Peyer's patch (tissue), 4 donors: Measurements from ENCODE around the gene NHERF1. TPM values are rescaled to one million over a fixed set of nuclear protein-coding genes. Genes with fewer than 3 reads are reported as not detected.

ENCODE experiments used
- DNase-seq, 3 donors: peaks; one replicate each; pipeline ENCODE4 v3.0.0-alpha.2; 2017 to 2019
- H3K27ac ChIP-seq, 4 donors: fragments of 200-600 bp; sonication (generic); one replicate each; pipeline ENCODE4 v1.5.1; 2016 to 2019
- H3K27me3 ChIP-seq, 2 donors: fragments of 200-600 bp; sonication (generic); one replicate each; pipeline ENCODE4 v1.5.1; 2019
- H3K36me3 ChIP-seq, 3 donors: fragments of 200-600 bp; sonication (generic); one replicate each; pipeline ENCODE4 v1.5.1; 2016 to 2019
- H3K4me1 ChIP-seq, 4 donors: fragments of 200-600 bp; sonication (generic); one replicate each; pipeline ENCODE4 v1.5.1; 2016 to 2019
- H3K4me3 ChIP-seq, 4 donors: fragments of 200-600 bp; sonication (generic); 1 replicate in 3 of 4; 2 replicates in 1 of 4; pipeline ENCODE4 v1.5.1; 2016 to 2019; ENCODE audit warnings: mild to moderate bottlenecking in 1 of 4
- H3K9me3 ChIP-seq, 4 donors: fragments of 200-600 bp; sonication (generic); one replicate each; pipeline ENCODE4 v1.5.1; 2016 to 2019; ENCODE audit warnings: mild to moderate bottlenecking in 1 of 4
- CTCF ChIP-seq, 6 experiments: fragments of 450-650 bp in 4 of 6; fragments of 200-600 bp in 2 of 6; sonication (generic) in 1 of 6; IDR thresholded peaks; one replicate each; pipeline ENCODE4 v1.5.1; 2017 to 2019; ENCODE audit warnings: antibody characterized with exemption in 6 of 6, mild to moderate bottlenecking in 3 of 6, moderate library complexity in 1 of 6
- POLR2A ChIP-seq, 2 donors: fragments of 450-650 bp; IDR thresholded peaks; one replicate each; pipeline ENCODE4 v1.5.1; 2017; ENCODE audit warnings: antibody characterized with exemption in 2 of 2, mild to moderate bottlenecking in 2 of 2, moderate library complexity in 2 of 2
- total RNA-seq, 4 donors: library from RNA; depleted of rRNA; stranded (reverse); fragments of >200 nt; gene quantifications; one replicate each; pipeline ENCODE4 v1.1.0, GENCODE V29; 2016

NHERF1 gene
- total RNA-seq, 4 donors from 2014 or later, result 121 to 600 (median 488) TPM

DNA sequence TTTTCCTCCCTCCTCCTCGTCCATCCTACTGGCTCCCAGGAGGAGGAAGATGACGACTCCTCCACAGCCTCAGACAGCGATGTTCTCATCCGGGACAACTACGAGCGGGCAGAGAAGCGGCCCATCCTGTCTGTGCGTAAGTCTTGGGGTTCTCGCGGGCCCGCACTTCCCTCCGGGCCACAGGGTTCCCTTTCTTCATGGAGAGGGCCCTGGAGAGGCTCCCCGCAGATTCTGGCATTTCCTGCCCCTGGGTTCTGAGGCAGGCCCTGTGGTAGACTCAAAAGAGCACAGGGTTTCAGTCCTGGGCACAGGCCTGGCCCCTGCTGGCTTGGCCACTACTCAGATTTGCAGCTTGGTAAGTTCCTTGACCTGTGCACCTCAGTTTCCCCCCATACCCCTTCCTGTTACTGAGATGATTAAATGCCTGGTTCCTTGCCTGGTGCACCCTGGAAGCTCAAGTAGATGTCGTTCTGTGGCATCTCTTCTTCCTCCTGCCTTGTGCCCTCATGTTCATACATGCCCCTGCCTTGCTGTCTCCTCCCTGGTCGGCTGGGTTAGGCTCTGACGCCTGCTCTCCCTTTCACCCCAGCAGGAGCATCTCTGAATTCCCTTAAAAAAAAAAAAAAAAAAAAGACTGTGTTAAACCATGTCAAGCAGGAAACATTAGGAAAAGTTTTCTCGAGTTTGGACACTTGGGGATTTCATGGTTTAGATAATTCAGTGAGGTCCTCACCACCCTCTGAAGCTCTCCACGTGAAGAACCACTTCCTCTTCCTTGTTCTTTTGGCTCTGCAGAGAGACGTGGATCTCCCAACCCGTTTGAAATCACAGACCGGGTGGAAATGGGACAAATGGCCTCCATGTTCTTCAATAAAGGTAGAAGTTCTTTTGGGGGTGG, 42.0 kb downstream of the NHERF1 start:
- peak overlapping the region in 1 of 4 donors; percentile 19 for H3K27ac ChIP-seq
- no peaks in the 10 kb centered on the region for H3K27me3 ChIP-seq
- peaks cover 0 to 27% (median 0%) of the 10 kb centered on the region in 3 donors for H3K36me3 ChIP-seq

DNA sequence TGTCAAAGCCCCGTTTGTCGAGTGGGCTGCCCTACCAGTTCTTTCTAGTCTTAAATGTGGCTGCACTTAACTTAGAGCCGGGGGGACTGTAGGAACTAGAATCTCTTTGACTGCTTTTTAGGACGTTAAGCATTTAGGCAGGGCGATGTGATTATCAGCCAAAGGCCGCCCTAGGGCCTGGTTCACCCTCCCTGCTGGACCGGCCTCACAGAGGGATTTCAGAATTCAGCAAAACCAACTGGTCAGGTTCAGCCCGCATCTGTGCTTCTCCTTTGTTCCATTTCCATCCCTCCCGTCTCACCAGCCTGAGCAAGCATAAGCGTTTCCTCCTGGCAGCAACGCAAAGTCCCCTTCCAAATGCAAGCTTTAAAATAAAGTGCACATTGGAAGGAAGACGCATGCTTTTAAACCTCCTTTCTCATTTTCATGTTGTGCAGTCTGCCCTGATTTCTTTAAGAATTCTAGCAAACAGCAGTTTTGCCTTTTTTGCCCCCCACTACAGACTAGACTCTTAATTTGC, 44.2 kb downstream of the NHERF1 start:
- peaks cover 0 to 48% (median 0%) of the 10 kb centered on the region in 3 donors for H3K36me3 ChIP-seq
- H3K27me3 ChIP-seq, result no peaks in the 10 kb centered on the region
- H3K4me3 ChIP-seq, result no peak overlapping the region
- H3K27ac ChIP-seq, result no peak overlapping the region
- TF ChIP-seq POLR2A (IDR thresholded peaks at IDR 0.05) (no peak), CTCF (IDR thresholded peaks at IDR 0.05) (no peak)
- peaks cover 0 to 5% (median 0%) of the 10 kb centered on the region in 4 donors for H3K4me1 ChIP-seq
- H3K9me3 ChIP-seq, result no peaks in the 10 kb centered on the region
- DNase-seq, result no peak

More for the DNA sequence above, 42.0 kb downstream of the NHERF1 start:
- peaks cover 0 to 6% (median 0%) of the 10 kb centered on the region in 4 donors for H3K4me1 ChIP-seq
- H3K4me3 ChIP-seq, result no peak overlapping the region
- H3K9me3 ChIP-seq, result no peaks in the 10 kb centered on the region
- no peak for DNase-seq
- TF ChIP-seq POLR2A (IDR thresholded peaks at IDR 0.05) (no peak), CTCF (IDR thresholded peaks at IDR 0.05) (no peak)

GRCh38 chr17:74795327-74796020, 47.0 kb downstream of the NHERF1 start:
- Histone ChIP-seq H3K36me3 (peaks cover 0 to 48% (median 0%) of the 10 kb centered on the region in 3 donors), H3K4me3 (no peak overlapping the region), H3K27me3 (no peaks in the 10 kb centered on the region), H3K9me3 (no peaks in the 10 kb centered on the region), H3K4me1 (peaks cover 0 to 5% (median 0%) of the 10 kb centered on the region in 4 donors), H3K27ac (no peak overlapping the region)
- TF ChIP-seq CTCF (IDR thresholded peaks at IDR 0.05) (no peak), POLR2A (IDR thresholded peaks at IDR 0.05) (no peak)
- DNase-seq, result no peak

GRCh38 chr17:74796211-74796610, 47.8 kb downstream of the NHERF1 start:
- H3K27ac ChIP-seq, result no peak overlapping the region
- peaks cover 0 to 3% (median 0%) of the 10 kb centered on the region in 4 donors for H3K4me1 ChIP-seq
- no peak for TF ChIP-seq POLR2A (IDR thresholded peaks at IDR 0.05)
- no peak for TF ChIP-seq CTCF (IDR thresholded peaks at IDR 0.05)
- H3K36me3 ChIP-seq, result peaks cover 0 to 55% (median 0%) of the 10 kb centered on the region in 3 donors
- DNase-seq, result no peak
- no peak overlapping the region for H3K4me3 ChIP-seq
- no peaks in the 10 kb centered on the region for H3K27me3 ChIP-seq
- H3K9me3 ChIP-seq, result no peaks in the 10 kb centered on the region

- H3K27me3 ChIP-seq, result no peaks in the 10 kb centered on the region
- H3K9me3 ChIP-seq, result no peaks in the 10 kb centered on the region
- no peak for TF ChIP-seq CTCF (IDR thresholded peaks at IDR 0.05)
- TF ChIP-seq POLR2A (IDR thresholded peaks at IDR 0.05), result no peak
- H3K36me3 ChIP-seq, result peaks cover 0 to 58% (median 0%) of the 10 kb centered on the region in 3 donors
- no peak overlapping the region for H3K4me3 ChIP-seq
- H3K4me1 ChIP-seq, result no peaks in the 10 kb centered on the region
- no peak for DNase-seq
- H3K27ac ChIP-seq, result no peak overlapping the region
Observed at GRCh38 chr17:74796866-74797265, 48.4 kb downstream of the NHERF1 start.
